Adrenal gland (tissue), 5 donors: ENCODE data around the gene SYNE2.

Experiments used
- POLR2A ChIP-seq, 2 donors: fragments of 450-650 bp; IDR thresholded peaks; one replicate each; pipeline ENCODE4 v1.6.1; 2017; ENCODE audit warnings: antibody characterized with exemption in 2 of 2, mild to moderate bottlenecking in 2 of 2, moderate library complexity in 1 of 2
- TF ChIP-seq, protein P1 (sequence below), 6 experiments: fragments of 450-650 bp in 4 of 6; fragments of 200-600 bp in 2 of 6; sonication (generic) in 1 of 6; IDR thresholded peaks; 1 replicate in 5 of 6; 2 replicates in 1 of 6; pipeline versions ENCODE4 v1.5.1 to v1.8.0; 2016 to 2021; ENCODE audit warnings: antibody characterized with exemption in 6 of 6, mild to moderate bottlenecking in 2 of 6, moderate library complexity in 1 of 6
- donor health status: DM: no; HTN: no; CAD: no.

DNA sequence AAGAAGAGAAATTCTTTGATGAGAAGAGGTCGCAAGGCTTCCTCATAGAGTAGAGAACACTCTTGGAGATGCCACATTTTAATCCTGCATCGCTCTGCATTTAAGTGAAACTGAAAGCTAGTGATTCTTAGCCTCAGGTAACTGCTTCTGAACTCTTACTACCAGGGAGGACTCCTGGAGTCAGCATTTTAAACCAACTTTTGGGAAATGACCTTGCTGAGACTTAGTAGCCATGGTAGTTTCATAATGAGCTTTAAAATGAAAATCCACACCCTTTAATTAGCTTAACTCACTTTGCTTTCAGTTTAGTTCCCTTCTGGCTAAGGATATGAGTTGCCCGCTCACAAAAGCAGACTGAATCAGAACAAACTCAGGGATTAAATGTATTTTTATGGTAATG, 80.3 kb downstream of the SYNE2 start:
- TF ChIP-seq, protein P1, sequence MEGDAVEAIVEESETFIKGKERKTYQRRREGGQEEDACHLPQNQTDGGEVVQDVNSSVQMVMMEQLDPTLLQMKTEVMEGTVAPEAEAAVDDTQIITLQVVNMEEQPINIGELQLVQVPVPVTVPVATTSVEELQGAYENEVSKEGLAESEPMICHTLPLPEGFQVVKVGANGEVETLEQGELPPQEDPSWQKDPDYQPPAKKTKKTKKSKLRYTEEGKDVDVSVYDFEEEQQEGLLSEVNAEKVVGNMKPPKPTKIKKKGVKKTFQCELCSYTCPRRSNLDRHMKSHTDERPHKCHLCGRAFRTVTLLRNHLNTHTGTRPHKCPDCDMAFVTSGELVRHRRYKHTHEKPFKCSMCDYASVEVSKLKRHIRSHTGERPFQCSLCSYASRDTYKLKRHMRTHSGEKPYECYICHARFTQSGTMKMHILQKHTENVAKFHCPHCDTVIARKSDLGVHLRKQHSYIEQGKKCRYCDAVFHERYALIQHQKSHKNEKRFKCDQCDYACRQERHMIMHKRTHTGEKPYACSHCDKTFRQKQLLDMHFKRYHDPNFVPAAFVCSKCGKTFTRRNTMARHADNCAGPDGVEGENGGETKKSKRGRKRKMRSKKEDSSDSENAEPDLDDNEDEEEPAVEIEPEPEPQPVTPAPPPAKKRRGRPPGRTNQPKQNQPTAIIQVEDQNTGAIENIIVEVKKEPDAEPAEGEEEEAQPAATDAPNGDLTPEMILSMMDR (IDR thresholded peaks at IDR 0.05) = no peak
- TF ChIP-seq POLR2A (IDR thresholded peaks at IDR 0.05) = no peak
